Heart right ventricle (tissue), 16 donors: ENCODE results near the gene RBPMS2. TPM values are rescaled to one million over a fixed set of nuclear protein-coding genes. Genes with fewer than 3 reads are reported as not detected.

Experiments used
- ATAC-seq, 8 donors: fragments of 200-7000 bp; cut with Tn5 transposase; one replicate each; pipeline ENCODE4 v1.9.1; 2020; ENCODE audit warnings: mild to moderate bottlenecking in 8 of 8, moderate library complexity in 8 of 8, moderate number of reproducible peaks in 1 of 8
- DNase-seq, 2 donors: peaks; one replicate each; pipeline ENCODE4 v3.0.0-alpha.2; 2020
- H3K27ac ChIP-seq, 10 donors: fragments of 200-600 bp; sonication (generic) in 2 of 10; one replicate each; pipeline versions ENCODE4 v1.5.0 to v1.8.0; 2020 to 2022; ENCODE audit warnings: mild to moderate bottlenecking in 3 of 10
- H3K27me3 ChIP-seq, 7 donors: fragments of 200-600 bp; one replicate each; pipeline ENCODE4 v1.8.0; 2021 to 2022; ENCODE audit warnings: mild to moderate bottlenecking in 2 of 7
- H3K36me3 ChIP-seq, 9 donors: fragments of 200-600 bp; sonication (generic) in 1 of 9; one replicate each; pipeline versions ENCODE4 v1.5.0 to v1.8.0; 2020 to 2022; ENCODE audit warnings: mild to moderate bottlenecking in 2 of 9
- H3K4me1 ChIP-seq, 9 donors: fragments of 200-600 bp; sonication (generic) in 1 of 9; one replicate each; pipeline versions ENCODE4 v1.5.0 to v1.8.0; 2020 to 2022; ENCODE audit warnings: mild to moderate bottlenecking in 4 of 9
- H3K4me3 ChIP-seq, 10 donors: fragments of 200-600 bp; sonication (generic) in 2 of 10; one replicate each; pipeline versions ENCODE4 v1.5.0 to v1.8.0; 2020 to 2022; ENCODE audit warnings: mild to moderate bottlenecking in 7 of 10, moderate library complexity in 2 of 10
- H3K9me3 ChIP-seq, 11 donors: fragments of 200-600 bp in 10 of 11; sonication (generic) in 2 of 11; one replicate each; pipeline versions ENCODE4 v1.5.0 to v1.8.0; 2013 to 2022; ENCODE audit warnings: mild to moderate bottlenecking in 2 of 11, control low read depth in 1 of 11, moderate library complexity in 1 of 11
- WGBS, 2 donors: extraction: QIAGEN DNeasy Blood & Tissue Kit; methylation state at CpG; one replicate each; pipeline ENCODE4 v1.1.7; 2013; ENCODE audit warnings: inconsistent platforms in 1 of 2; 5-methylcytosine and 5-hydroxymethylcytosine counted together
- intact Hi-C, 10 donors: fragments of 100-400 bp; cut with DNase I; formaldehyde crosslinking; loops; one replicate each; pipeline versions ENCODE4 v1.11.1 to v1.14.2; 2022
- polyA plus RNA-seq, 2 donors: library from polyadenylated mRNA; stranded (reverse); fragments of 200-250 nt; gene quantifications; one replicate each; pipeline ENCODE4 v1.2.3, GENCODE V29; 2013
- total RNA-seq, 10 donors: library from RNA; stranded (reverse); fragmentation: NEBNext Ultra II Directional in 3 of 10; extraction: Animal tissue kit (Norgen Biotek cat#: 25700) in 3 of 10; gene quantifications; one replicate each; pipeline versions ENCODE4 v1.2.1 to v1.2.4, GENCODE V29; 2021 to 2023
- TF ChIP-seq, protein P1 (sequence below), 9 donors: fragments of 200-600 bp; sonication (generic) in 2 of 9; IDR thresholded peaks; one replicate each; pipeline versions ENCODE4 v1.5.0 to v1.8.0; 2021 to 2022; ENCODE audit warnings: antibody characterized with exemption in 9 of 9, mild to moderate bottlenecking in 5 of 9, moderate library complexity in 1 of 9
- donor health status: Arrhythmogenic right ventricular cardiomyopathy.
- donor health status: ischemic (EF 13 %, LVEDD 7.1; RV severe dilation, severe dysfunction).
- donor health status: healthy with polysubstance abuse.
- donor health status: DM: no; HTN: yes; CAD: no.
- donor health status: DM: no; HTN: no; CAD: no.
- donor health status: ischemic (EF 25% LVEDD 6.9; RV normal size, moderate dysfunction).
- donor health status: ischemic (EF 25% LVEDD 5.7; RV mildly dilated, moderate dysfunction).
- donor health status: healthy.
- donor health status: DM: yes; HTN: yes; CAD: no.
- donor health status: Ischemic cardiomyopathy.
- donor health status: ischemic (EF 35%, LVEDD 5.7; RV mildly dilated, moderate dysfunction).
- donor health status: nonischemic (EF 11% LVEDD 7.7; RV severe dilation, severe dysfunction).
- donor health status: DM: yes; HTN: yes; CAD: no.
- donor health status: PGD.
- donor health status: ischemic (EF 29% LVEDD 5.4; RV normal size, mild dysfunction).
- donor health status: nonischemic (EF 23%, LVEDD 6.1; RV moderate dilation, normal function).

Gene RBPMS2
- total and polyA plus RNA-seq, 12 donors = 177 to 310 (median 213) TPM

- H3K9me3 ChIP-seq = no peaks in the 10 kb centered on the region
- TF ChIP-seq, protein P1, sequence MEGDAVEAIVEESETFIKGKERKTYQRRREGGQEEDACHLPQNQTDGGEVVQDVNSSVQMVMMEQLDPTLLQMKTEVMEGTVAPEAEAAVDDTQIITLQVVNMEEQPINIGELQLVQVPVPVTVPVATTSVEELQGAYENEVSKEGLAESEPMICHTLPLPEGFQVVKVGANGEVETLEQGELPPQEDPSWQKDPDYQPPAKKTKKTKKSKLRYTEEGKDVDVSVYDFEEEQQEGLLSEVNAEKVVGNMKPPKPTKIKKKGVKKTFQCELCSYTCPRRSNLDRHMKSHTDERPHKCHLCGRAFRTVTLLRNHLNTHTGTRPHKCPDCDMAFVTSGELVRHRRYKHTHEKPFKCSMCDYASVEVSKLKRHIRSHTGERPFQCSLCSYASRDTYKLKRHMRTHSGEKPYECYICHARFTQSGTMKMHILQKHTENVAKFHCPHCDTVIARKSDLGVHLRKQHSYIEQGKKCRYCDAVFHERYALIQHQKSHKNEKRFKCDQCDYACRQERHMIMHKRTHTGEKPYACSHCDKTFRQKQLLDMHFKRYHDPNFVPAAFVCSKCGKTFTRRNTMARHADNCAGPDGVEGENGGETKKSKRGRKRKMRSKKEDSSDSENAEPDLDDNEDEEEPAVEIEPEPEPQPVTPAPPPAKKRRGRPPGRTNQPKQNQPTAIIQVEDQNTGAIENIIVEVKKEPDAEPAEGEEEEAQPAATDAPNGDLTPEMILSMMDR (IDR thresholded peaks at IDR 0.05) = no peak
- intact Hi-C loops = no loop called here
- ATAC-seq (no peak), DNase-seq (no peak)
- H3K4me3 ChIP-seq = peak overlapping the region in 4 of 10 donors; percentile 61 to 70 (median 64)
- peak overlapping the region in 8 of 10 donors; percentile 10 to 96 (median 94) for H3K27ac ChIP-seq
- WGBS, 2 donors = 86 to 92% methylated on average over 6 of the region's 6 CpGs
- H3K27me3 ChIP-seq = peaks cover 0 to 47% (median 0%) of the 10 kb centered on the region in 7 donors
- H3K4me1 ChIP-seq = peaks cover 0 to 59% (median 18%) of the 10 kb centered on the region in 9 donors
- no peaks in the 10 kb centered on the region for H3K36me3 ChIP-seq
These were observed 2.4 kb downstream of the RBPMS2 start for GRCh38 chr15:64772964-64773363.

DNA sequence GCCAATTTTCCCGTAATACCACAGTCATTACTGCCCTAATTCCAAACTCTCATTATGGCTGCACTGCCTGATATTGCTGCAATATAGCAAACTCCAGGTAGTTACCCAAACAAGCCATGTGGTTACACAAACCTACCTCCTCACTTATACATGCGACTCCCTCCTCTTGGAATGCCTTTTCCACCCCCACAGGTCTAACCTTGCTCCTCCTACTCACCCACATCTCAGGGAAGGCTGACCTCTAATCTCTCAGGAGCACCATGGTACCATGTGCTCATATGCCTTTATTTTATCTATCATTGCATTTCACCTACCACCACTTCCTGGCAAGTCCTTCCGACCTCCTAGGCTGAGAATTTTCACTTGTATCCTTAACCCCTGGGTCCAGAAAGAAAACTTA lies 2.9 kb downstream of the RBPMS2 start:
- Histone ChIP-seq H3K9me3 (no peaks in the 10 kb centered on the region), H3K4me1 (peaks cover 0 to 63% (median 18%) of the 10 kb centered on the region in 9 donors), H3K27ac (peak overlapping the region in 6 of 10 donors; percentile 9 to 96 (median 94)), H3K4me3 (no peak overlapping the region), H3K27me3 (peaks cover 0 to 45% (median 0%) of the 10 kb centered on the region in 7 donors), H3K36me3 (no peaks in the 10 kb centered on the region)
- WGBS, 2 donors = 61 to 62% methylated on average over 3 of the region's 3 CpGs
- ATAC-seq = no peak
- no peak for DNase-seq
- intact Hi-C loops = no loop called here
- TF ChIP-seq, protein P1 (IDR thresholded peaks at IDR 0.05) = no peak

DNA sequence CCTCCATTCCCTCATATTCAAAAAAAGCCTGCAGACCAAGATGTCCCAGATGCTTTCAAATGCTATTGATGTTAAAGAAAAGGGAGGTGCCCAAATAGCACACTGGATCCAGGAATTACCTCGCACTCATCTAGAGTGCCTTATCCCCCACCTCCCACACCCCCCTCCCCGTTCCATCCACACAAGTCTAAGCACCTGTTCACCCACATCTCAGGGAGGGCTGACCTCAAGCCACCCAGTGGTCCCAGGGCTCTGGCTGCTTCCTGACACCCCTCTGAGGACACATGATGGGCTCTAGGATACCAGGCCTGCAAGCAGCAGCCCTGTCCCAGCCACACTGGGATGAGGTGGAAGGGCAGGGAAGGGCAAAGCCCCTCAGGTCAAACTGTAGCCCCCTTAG lies 4.8 kb downstream of the RBPMS2 start:
- ATAC-seq = no peak
- Histone ChIP-seq H3K4me3 (no peak overlapping the region), H3K27me3 (peaks cover 0 to 26% (median 0%) of the 10 kb centered on the region in 7 donors), H3K4me1 (peaks cover 0 to 64% (median 11%) of the 10 kb centered on the region in 9 donors), H3K36me3 (no peaks in the 10 kb centered on the region), H3K9me3 (no peaks in the 10 kb centered on the region), H3K27ac (no peak overlapping the region)
- TF ChIP-seq, protein P1 (IDR thresholded peaks at IDR 0.05) = no peak
- WGBS, 2 donors = 30 to 44% methylated on average over 2 of the region's 2 CpGs
- no peak for DNase-seq
- intact Hi-C loops = no loop called here

DNA sequence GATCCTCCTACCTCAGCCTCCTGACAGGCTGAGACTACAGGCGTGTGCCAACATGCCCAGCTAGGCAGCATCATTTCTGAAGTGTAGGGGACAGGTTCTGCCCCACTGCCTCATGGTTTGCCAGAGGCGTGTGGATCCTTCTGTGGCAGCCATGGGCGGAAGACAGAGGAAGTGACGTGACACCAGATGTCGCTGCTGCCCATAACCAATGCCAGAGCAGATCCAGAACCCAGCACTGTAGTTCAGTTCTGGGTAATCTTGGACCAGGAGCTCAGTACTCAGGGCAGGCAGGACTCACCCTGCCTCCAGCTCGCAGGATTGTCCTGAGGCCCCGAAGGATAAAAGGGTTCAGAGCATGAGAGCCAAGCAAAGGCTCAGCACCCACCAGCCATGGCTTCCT lies 8.2 kb downstream of the RBPMS2 start:
- H3K27me3 ChIP-seq = no peaks in the 10 kb centered on the region
- no peaks in the 10 kb centered on the region for H3K36me3 ChIP-seq
- intact Hi-C loops = no loop called here
- DNase-seq (no peak), ATAC-seq (no peak)
- peaks cover 0 to 69% (median 24%) of the 10 kb centered on the region in 9 donors for H3K4me1 ChIP-seq
- no peaks in the 10 kb centered on the region for H3K9me3 ChIP-seq
- TF ChIP-seq, protein P1 (IDR thresholded peaks at IDR 0.05) = no peak
- no peak overlapping the region for H3K4me3 ChIP-seq
- H3K27ac ChIP-seq = peak overlapping the region in 3 of 10 donors; percentile 6 to 46 (median 31)
- WGBS, 2 donors = 76 to 88% methylated on average over 7 of the region's 7 CpGs
